ENCODE measurements around the gene EVL.
A peak's percentile ranks its signal among the peaks of the same experiment; 100 is the strongest.

Gene EVL

DNA sequence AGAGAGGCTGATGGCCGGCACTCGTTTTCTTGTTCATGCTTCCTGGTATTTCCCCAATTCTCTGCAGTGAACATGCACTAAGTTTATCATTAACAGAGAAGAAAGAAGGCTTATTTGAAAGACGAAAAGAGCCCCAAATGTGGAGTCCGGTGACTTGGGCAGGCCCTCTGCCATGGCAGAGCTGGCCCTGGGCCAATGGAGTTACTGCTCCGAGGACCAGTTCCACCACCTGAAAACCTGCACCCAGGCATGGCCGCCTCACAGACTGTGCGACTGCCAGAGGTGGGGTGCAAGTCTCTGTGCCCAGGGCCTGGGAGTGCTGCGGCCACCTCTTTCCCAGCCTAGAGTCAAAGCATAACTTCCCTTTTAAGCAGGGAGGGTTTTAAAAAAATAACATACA lies 69.4 kb downstream of the EVL start:
- ATAC-seq (ENCODE audit: low read depth) (no peak), DNase-seq (ENCODE audit: low spot score in 2 of 2) (no peak)
- Mint-ChIP-seq H3K27me3 (no peaks in the 10 kb centered on the region), H3K4me1 (peaks cover 8% of the 10 kb centered on the region), H3K4me3 (no peak overlapping the region), H3K27ac (no peak overlapping the region), H3K36me3 (peaks cover 22% of the 10 kb centered on the region), H3K9me3 (no peaks in the 10 kb centered on the region)

- H3K4me3 Mint-ChIP-seq: no peak overlapping the region
- peak overlapping the region; percentile 6 for H3K27ac Mint-ChIP-seq
- peaks cover 8% of the 10 kb centered on the region for H3K4me1 Mint-ChIP-seq
- peaks cover 20% of the 10 kb centered on the region for H3K36me3 Mint-ChIP-seq
- ATAC-seq (ENCODE audit: low read depth): no peak
- DNase-seq (ENCODE audit: low spot score in 2 of 2): no peak
- H3K27me3 Mint-ChIP-seq: no peaks in the 10 kb centered on the region
- no peaks in the 10 kb centered on the region for H3K9me3 Mint-ChIP-seq
Measured at GRCh38 chr14:100135073-100135472, 69.9 kb downstream of the EVL start.

DNA sequence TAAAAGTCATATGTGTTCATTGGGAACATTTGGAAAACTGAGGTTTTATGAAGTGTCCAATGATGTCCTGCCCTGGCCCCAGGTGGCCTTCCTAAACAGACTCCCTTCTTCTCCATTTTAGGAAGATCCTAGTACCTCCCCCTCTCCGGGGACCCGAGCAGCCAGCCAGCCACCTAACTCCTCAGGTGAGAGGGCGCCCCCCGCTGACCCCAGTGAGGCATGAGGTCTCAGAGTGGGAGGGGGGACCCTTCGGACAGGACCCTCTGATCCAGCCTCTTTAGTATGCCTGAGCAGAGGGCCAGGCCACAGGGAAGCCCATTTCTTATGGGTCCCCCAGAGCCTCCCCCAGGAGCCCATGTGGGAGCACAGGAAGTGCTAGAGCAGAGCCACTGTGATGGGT lies 70.6 kb downstream of the EVL start:
- Mint-ChIP-seq H3K4me3 (no peak overlapping the region), H3K9me3 (no peaks in the 10 kb centered on the region), H3K27me3 (no peaks in the 10 kb centered on the region), H3K27ac (peak overlapping the region; percentile 6), H3K36me3 (peaks cover 19% of the 10 kb centered on the region), H3K4me1 (peaks cover 7% of the 10 kb centered on the region)
- ATAC-seq (ENCODE audit: low read depth) (no peak), DNase-seq (ENCODE audit: low spot score in 2 of 2) (no peak)

GRCh38 chr14:100137173-100137572 lies 72.0 kb downstream of the EVL start:
- H3K36me3 Mint-ChIP-seq: peaks cover 12% of the 10 kb centered on the region
- no peaks in the 10 kb centered on the region for H3K9me3 Mint-ChIP-seq
- DNase-seq (ENCODE audit: low spot score in 2 of 2) (no peak), ATAC-seq (ENCODE audit: low read depth) (no peak)
- no peak overlapping the region for H3K4me3 Mint-ChIP-seq
- H3K27me3 Mint-ChIP-seq: no peaks in the 10 kb centered on the region
- peaks cover 5% of the 10 kb centered on the region for H3K4me1 Mint-ChIP-seq
- peak overlapping the region; percentile 28 for H3K27ac Mint-ChIP-seq

DNA sequence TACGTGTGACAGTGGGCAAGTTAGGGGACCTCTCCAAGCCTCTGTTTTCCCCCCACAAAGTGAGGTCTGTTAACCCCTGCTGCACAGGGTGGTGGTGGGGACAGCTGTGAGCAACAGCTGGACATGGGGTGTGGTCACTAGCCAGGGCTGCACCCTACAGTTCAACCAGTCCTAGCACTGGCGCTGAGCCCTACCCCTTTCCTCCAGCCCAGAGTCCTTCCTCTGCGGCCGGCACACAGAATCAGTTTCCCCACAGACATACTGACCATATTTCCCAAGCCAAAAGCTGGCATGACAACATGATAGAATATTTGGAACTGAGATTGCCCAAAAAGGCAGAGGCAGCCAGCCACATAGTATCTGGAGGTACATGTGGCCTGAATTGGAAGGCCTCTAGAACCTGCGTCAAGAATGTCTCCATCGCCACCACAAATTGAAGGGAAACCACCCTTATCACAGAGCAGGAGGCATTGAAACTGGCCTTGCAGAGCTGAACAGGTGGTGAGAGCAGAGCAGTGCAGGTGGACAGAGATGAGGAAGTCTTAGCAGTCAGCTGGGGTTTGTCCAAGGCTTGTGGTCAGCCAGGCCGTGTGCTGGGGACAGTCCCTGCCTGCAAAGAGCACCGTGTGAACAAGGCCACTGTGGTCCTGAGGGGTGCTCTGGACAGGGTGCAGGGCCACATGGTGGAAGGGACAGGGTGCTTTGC lies 73.0 kb downstream of the EVL start:
- ATAC-seq (ENCODE audit: low read depth) (peak; percentile 81), DNase-seq (ENCODE audit: low spot score in 2 of 2) (no peak)
- H3K36me3 Mint-ChIP-seq: peaks cover 14% of the 10 kb centered on the region
- H3K27me3 Mint-ChIP-seq: no peaks in the 10 kb centered on the region
- H3K4me1 Mint-ChIP-seq: peaks cover 5% of the 10 kb centered on the region
- H3K9me3 Mint-ChIP-seq: no peaks in the 10 kb centered on the region
- no peak overlapping the region for H3K4me3 Mint-ChIP-seq
- peak overlapping the region; percentile 82 for H3K27ac Mint-ChIP-seq

GRCh38 chr14:100138955-100139354 lies 73.7 kb downstream of the EVL start:
- no peak overlapping the region for H3K4me3 Mint-ChIP-seq
- DNase-seq (ENCODE audit: low spot score in 2 of 2) (no peak), ATAC-seq (ENCODE audit: low read depth) (no peak)
- peaks cover 8% of the 10 kb centered on the region for H3K36me3 Mint-ChIP-seq
- H3K4me1 Mint-ChIP-seq: peaks cover 4% of the 10 kb centered on the region
- H3K27me3 Mint-ChIP-seq: no peaks in the 10 kb centered on the region
- H3K27ac Mint-ChIP-seq: peak overlapping the region; percentile 82
- no peaks in the 10 kb centered on the region for H3K9me3 Mint-ChIP-seq

DNA sequence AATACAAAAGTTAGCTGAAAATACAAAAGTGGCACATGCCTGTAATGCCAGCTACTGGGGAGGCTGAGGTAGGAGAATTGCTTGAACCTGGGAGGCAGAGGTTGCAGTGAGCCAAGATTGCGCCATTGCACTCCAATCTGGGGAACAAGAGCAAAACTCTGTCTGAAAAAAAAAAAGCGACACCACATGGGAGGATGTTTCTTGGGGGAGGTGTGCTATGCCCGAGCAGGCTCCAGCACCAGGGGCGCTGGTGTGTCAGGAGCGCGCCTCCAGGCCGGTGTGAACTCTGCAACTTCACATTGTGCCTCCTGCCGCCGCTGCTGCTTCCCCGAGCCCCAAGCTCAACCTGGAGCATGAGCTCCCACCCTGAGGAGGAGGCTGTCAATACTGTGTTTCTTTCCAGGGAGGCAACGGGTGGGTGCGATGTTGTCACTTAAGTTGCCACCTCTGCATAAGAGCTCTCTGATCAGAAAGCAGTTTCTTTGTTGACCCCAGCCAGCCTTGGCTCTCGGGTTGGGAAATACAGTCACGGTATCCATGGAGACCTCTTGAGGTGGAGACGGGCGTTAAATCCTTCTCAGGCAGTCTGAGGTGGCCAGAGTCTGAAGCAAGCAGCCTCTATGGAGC lies 75.3 kb downstream of the EVL start:
- H3K4me3 Mint-ChIP-seq: no peak overlapping the region
- H3K9me3 Mint-ChIP-seq: no peaks in the 10 kb centered on the region
- DNase-seq (ENCODE audit: low spot score in 2 of 2) (no peak), ATAC-seq (ENCODE audit: low read depth) (no peak)
- H3K27ac Mint-ChIP-seq: peak overlapping the region; percentile 20
- peaks cover 3% of the 10 kb centered on the region for H3K4me1 Mint-ChIP-seq
- H3K36me3 Mint-ChIP-seq: peaks cover 6% of the 10 kb centered on the region
- H3K27me3 Mint-ChIP-seq: no peaks in the 10 kb centered on the region

GRCh38 chr14:100141098-100141497 lies 75.9 kb downstream of the EVL start:
- Mint-ChIP-seq H3K4me3 (no peak overlapping the region), H3K4me1 (peaks cover 6% of the 10 kb centered on the region), H3K27me3 (no peaks in the 10 kb centered on the region), H3K9me3 (no peaks in the 10 kb centered on the region), H3K36me3 (peaks cover 6% of the 10 kb centered on the region), H3K27ac (no peak overlapping the region)
- ATAC-seq (ENCODE audit: low read depth): no peak
- DNase-seq (ENCODE audit: low spot score in 2 of 2): no peak

- peaks cover 6% of the 10 kb centered on the region for H3K36me3 Mint-ChIP-seq
- H3K4me3 Mint-ChIP-seq: no peak overlapping the region
- peaks cover 10% of the 10 kb centered on the region for H3K4me1 Mint-ChIP-seq
- DNase-seq (ENCODE audit: low spot score in 2 of 2) (no peak), ATAC-seq (ENCODE audit: low read depth) (no peak)
- H3K9me3 Mint-ChIP-seq: no peaks in the 10 kb centered on the region
- no peak overlapping the region for H3K27ac Mint-ChIP-seq
- no peaks in the 10 kb centered on the region for H3K27me3 Mint-ChIP-seq
Measured at GRCh38 chr14:100142073-100143040, 77.1 kb downstream of the EVL start.

DNA sequence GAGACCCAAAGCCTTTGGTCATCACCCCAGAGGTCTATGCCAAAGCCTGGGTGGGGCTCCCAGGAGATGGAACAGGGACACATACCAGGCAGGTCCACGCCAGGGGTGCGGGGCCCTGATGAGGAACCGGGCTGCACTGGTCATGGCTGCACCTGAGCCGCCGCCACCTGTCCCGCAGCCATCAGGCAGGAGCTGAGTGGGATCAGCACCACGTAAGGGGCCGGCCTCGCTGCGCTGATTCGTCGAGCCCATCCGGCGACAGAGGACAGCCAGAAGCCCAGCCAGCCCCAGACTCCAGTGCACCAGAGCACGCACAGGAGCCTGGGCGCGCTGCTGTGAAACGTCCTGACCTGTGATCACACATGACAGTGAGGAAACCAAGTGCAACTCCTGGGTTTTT lies 78.3 kb downstream of the EVL start:
- Mint-ChIP-seq H3K27me3 (no peaks in the 10 kb centered on the region), H3K27ac (no peak overlapping the region)

DNA sequence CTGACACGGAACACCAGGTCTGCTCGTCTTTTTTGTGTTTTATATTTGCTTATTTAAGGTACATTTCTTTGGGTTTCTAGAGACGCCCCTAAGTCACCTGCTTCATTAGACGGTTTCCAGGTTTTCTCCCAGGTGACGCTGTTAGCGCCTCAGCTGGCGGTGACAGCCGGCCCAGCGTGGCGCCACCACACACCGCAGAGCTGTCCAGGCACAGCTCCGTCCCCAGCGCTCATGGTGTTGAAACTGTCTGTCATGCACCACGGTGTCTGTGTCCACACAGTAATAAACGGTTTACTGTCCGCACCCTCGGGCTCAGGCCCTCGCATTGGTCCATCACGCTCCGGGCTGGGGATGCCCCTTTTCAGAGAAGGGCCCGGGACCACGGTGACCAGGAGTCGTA lies 78.7 kb downstream of the EVL start:
- H3K27me3 Mint-ChIP-seq: no peaks in the 10 kb centered on the region
- peaks cover 4% of the 10 kb centered on the region for H3K36me3 Mint-ChIP-seq
- ATAC-seq (ENCODE audit: low read depth) (no peak), DNase-seq (ENCODE audit: low spot score in 2 of 2) (no peak)
- H3K27ac Mint-ChIP-seq: no peak overlapping the region
- H3K9me3 Mint-ChIP-seq: no peaks in the 10 kb centered on the region
- peaks cover 21% of the 10 kb centered on the region for H3K4me1 Mint-ChIP-seq
- no peak overlapping the region for H3K4me3 Mint-ChIP-seq

More for the DNA sequence above, 78.3 kb downstream of the EVL start:
- Mint-ChIP-seq H3K4me3 (no peak overlapping the region), H3K4me1 (peaks cover 17% of the 10 kb centered on the region), H3K9me3 (no peaks in the 10 kb centered on the region), H3K36me3 (peaks cover 4% of the 10 kb centered on the region)
- no peak for DNase-seq (ENCODE audit: low spot score in 2 of 2)
- ATAC-seq (ENCODE audit: low read depth): no peak

GRCh38 chr14:100144645-100144995 lies 79.4 kb downstream of the EVL start:
- H3K27ac Mint-ChIP-seq: no peak overlapping the region
- H3K27me3 Mint-ChIP-seq: no peaks in the 10 kb centered on the region
- ATAC-seq (ENCODE audit: low read depth): no peak

GRCh38 chr14:100144996-100145646 lies 79.9 kb downstream of the EVL start:
- Mint-ChIP-seq H3K27ac (no peak overlapping the region), H3K9me3 (no peaks in the 10 kb centered on the region), H3K36me3 (peaks cover 5% of the 10 kb centered on the region), H3K4me3 (no peak overlapping the region), H3K4me1 (peaks cover 22% of the 10 kb centered on the region), H3K27me3 (no peaks in the 10 kb centered on the region)
- ATAC-seq (ENCODE audit: low read depth) (no peak), DNase-seq (ENCODE audit: low spot score in 2 of 2) (no peak)

More at GRCh38 chr14:100144645-100144995, 79.4 kb downstream of the EVL start:
- H3K4me3 Mint-ChIP-seq: no peak overlapping the region
- H3K4me1 Mint-ChIP-seq: peaks cover 22% of the 10 kb centered on the region
- no peaks in the 10 kb centered on the region for H3K9me3 Mint-ChIP-seq
- peaks cover 5% of the 10 kb centered on the region for H3K36me3 Mint-ChIP-seq
- DNase-seq (ENCODE audit: low spot score in 2 of 2): no peak

Data from memory B cell (primary cell).